ENCODE measurements around the gene ZIM2.

The ZIM2 gene

DNA sequence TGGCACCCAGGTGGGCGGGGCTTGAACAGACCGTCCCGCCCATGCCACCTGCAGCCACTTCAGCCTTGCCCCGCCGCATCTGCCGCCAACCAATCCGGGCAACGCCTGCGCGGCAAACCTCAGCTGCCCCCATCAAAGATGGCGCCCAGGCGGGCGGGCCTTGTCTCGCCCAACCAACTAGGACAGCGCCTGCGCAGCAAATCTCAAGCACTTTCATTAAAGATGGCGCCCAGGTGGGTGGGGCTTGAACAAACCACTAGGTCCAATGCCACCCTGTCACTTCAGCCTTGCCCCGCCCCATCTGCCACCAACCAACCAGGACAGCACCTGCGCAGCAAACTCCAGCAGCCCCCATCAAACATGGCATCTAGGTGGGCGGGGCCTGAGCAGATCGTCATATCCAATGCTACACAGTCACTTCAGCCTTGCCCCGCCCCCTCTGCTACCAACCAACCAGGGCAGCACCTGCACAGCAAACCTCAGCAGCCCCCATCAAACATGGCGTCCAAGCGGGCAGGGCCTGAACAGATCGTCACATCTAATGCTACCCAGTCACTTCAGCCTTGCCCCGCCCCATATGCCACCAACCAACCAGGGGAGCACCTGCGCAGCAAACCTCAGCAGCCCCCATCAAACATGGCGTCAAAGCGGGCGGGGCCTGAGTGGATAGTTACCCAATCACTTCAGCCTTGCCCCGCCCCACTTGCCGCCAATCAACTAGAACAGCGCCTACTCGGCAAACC is 1.4 kb downstream of the ZIM2 start:
- no peak for DNase-seq

DNA sequence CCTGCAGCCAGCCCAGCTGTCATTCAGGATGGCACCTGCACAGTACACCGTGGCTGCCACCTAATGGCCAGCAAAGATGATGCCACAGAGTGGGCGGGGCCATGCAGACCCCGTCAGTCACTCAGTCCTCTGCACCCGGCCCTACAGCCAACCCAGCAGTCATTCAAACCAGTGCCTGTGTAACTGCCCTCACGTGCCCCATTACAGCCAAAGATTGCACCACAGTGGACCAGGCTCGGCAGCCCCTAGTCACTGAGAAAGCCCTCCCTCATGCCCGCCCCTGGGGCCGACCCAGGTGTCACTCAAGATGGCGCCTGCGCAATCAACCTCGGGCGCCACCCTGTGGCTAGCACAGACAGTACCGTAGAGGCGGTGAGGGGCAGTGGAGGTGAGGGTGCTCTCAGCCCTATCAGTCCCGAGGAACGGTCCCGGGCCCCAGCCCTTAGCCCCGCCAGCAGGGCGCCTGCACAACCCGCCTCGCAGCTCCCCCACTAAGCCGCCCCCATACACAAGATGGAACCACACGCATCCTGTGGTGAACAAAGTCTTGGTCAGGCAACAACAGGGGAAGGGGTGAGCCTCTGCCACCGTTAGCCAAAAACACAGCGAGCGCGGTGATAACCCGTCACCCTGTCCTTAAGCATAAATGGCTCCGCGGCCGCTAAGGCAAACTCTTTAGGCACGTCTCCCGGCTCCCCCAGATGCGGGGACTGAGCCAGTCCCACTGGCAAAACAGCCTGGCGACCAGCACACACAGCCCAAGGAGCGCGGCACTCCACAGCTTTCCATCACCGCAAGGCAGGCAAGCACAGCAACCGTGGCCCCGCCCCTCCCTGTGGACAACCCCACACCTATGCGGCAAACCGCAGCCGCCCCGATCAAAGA is 2.3 kb downstream of the ZIM2 start:
- no peak for DNase-seq

DNA sequence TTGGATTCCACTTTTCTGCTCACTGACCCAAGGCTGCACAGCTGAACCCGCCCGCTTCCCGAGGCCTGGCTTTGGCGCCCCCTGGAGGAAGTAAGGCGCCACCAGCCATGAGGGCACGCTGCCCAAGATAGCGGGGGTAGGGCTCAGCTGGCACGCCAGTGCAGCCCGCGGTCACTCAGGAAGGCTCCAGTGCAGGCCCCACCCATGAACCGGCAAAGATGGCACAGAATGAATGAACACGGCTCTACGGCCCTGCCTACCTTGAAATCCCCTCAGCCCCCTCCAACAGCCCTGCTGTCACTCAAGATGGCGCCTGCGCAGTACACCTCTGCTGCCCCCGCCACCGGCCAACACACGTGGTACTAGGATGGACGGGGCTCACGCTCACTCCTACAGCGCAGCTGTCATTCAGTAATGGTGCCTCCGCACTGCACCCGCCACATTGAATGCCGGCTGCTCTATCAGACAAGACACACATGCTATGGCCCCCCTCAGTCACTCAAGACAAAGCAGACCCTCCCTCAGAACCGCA is 3.0 kb downstream of the ZIM2 start:
- no peak for DNase-seq

DNA sequence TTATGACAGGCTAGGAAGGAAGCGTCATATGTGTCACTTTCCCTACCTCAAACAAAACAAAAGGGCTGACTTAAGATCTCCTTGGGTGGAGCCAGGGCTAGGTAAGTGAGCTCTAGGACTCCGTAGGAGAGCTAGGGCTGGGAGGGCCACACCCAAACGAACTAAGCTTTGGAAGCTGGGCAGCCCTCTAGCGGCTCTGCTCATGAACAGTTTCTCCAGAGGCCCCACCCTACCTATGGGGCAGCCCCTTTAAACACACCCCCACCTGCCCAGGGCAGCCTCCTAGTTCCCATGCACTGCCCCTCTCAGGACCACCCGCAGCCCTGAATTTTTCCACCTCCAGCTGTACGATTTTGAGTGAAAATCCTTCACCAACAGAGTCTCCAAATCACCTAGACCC is 3.5 kb downstream of the ZIM2 start:
- no peak for DNase-seq

- no peak for DNase-seq
These were observed 4.5 kb downstream of the ZIM2 start for GRCh38 chr19:56836059-56836458.

GRCh38 chr19:56835401-56835800 is 5.1 kb downstream of the ZIM2 start:
- no peak for DNase-seq

DNA sequence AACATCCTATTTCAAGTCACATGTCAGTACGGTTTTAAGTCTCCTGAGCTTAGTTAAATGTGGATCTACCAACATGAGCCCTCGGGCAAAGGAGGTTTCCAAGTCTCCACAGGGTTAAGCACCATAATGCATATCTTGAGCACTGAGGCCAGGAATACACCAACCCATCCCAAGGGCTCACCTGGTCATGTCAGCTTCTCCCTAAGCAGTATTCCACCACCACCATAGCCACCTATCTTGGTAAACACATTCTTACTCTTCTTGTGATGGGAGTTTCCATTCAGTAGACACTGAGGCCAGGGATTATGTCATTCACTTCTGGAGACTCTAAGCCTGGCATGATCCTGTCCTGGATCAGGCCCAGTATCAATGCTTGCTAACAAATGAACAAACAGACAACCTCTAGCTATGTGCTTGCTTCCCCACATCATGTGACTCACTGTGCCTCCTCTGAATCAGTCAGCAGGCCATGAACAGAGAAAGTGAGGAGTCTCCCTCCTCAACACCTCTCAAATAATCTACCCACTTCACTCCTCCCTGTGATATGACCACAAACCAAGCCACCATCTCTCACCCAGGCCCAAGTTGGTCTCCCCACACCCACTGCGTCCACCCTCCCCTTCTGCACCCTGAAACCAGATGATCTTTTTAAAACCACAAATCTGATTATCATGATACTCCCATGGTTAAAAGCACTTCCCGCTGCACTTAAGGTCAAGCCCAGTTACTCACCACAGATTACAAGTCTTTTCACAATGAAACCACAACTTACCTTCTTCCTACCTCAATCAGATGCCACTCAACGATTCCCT is 5.8 kb downstream of the ZIM2 start:
- DNase-seq: no peak

DNA sequence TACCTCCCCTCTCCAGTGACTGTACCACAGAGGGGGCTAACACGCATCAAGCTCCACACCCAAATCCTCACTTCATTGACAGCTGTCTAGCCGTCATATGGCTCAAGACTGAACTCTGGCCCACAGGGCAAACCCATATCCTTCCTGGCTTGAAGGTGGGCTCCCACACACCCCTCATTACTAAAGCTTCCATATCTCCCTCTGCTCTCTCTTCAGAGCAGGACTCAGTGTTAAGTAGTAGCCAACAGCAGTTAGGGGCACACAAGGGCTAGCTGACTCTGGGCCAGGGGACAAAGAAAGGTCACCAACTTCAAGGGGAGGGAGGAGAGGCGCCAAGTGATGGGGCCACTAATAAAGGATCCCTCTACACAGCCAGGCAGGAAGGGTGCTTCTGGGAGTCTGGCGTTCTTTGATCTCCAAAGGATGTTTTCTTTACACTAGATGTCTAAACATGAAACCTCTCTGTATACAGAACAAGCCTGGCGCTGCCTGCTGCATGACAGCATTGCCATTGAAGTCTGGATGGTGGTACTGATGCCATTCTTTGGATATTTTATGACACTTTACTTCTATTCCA is 8.1 kb downstream of the ZIM2 start:
- no peak for DNase-seq

- no peak for DNase-seq
These were observed 9.3 kb downstream of the ZIM2 start for GRCh38 chr19:56831255-56831654.

DNA sequence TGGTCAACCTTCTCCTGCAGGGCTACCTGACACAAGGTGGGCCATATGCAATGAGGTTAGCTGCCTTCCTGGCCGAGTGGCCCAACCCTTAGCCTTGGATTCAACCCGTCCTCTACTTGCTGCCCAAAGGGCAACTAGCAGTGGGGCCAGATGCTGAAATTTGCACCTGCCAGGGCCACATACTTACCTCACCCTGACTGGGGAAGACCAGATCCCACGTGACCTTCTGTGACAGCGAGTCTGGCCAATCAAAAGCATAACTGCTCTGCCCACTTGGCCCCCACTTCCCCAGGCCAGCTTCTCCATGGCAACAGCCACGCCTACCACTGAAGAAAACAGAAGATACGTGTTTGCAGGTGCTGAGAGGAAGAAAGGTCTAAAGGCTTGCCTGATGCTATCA is 10.9 kb downstream of the ZIM2 start:
- no peak for DNase-seq

DNA sequence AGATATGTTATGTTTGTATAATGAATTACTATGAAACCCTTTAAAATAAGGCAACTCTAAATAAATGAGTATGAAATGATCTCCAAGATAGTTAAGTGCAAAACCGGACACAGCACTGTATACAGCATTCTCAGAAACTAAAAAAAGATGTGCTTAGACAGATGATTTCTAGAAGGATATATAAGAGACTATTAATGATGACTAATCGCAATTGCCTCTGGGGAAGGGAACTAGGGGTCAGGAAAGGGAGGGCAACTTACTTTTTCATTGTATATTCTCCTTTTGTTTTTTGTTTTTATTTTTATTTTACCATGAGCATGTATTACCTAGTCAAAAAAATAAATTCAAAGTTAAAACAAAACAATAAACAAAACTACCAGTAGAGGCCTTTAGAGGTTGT is 12.8 kb downstream of the ZIM2 start:
- no peak for DNase-seq

DNA sequence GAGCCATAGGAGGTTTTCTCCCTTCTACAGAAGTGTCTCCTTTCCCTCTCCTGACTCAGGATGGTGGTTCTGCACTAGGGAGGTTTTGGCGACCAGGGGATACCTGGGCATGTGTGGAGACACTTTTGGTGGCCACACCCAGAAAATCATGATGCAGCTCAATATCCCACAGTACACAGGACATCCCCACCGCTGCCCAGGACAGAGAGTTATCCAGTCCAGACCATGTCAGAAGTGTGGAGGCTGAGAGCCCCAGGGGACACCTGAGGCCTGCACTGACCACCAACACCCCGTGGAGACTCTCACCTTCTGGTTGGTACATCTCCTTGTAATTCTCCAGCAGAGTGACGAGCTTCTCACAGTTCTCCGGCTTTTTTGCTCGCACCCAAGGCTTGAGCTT is 16.6 kb downstream of the ZIM2 start:
- DNase-seq: no peak

DNA sequence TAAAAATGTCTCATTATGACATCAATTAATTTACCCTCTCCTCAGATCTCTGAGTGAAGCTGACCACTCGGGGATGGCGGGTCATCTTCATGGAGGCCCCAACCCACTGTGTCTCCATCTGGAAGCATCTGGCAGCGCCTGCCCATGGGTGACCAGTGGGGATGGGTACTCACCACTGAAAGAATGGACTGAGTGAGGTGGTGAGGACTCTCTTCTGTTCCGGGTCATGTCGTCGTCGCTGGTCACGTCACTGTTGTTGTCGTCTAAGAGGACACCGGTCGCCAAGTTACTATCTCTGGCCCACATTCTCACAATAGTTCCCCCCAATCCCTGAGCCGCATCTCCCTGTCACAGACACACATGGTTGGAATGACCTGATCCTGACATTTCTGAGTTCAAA is 17.1 kb downstream of the ZIM2 start:
- DNase-seq: no peak

- DNase-seq: no peak
These were observed 17.8 kb downstream of the ZIM2 start for GRCh38 chr19:56822755-56823154.

- no peak for DNase-seq
These were observed 18.9 kb downstream of the ZIM2 start for GRCh38 chr19:56821675-56822074.

DNA sequence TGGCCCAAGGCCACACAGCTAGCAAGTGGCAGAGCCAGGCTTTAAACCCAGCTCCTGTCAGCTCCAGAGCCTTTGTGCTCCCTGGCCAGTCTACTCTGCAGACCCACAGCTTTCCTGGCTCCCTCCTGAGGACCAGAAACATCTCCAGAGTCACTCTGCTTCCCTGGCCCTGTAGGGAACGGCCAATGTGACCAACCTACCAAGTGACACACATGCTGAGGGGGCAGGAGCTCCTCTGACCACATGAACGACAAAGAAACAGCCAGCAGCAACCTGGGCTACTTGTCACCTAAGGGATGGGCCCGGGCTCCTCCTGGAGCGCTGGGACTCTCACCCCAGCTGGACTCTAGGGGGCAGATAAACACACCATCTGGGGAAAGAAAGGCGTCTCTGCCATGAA is 19.3 kb downstream of the ZIM2 start:
- DNase-seq: no peak

GRCh38 chr19:56819166-56819565 is 21.4 kb downstream of the ZIM2 start:
- no peak for DNase-seq

DNA sequence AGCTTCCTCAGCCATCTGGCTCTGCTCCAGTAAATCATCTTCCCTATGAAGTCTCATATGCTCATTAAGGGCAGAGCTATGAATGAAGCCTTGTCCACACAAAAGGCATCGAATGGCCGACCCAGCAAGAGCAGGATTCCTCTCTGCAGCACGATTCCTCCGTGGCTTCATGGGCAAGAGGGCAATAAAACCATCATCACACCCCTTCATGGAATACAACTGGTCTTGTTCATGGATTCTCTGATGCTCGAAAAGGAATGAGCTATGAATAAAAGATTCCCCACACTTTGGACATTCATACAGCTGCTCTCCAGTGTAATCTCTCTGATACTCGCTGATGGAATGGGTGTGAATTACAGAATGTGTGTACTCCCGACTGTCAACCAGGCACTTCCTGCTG is 25.9 kb downstream of the ZIM2 start:
- DNase-seq: no peak

- DNase-seq: no peak
These were observed 27.0 kb downstream of the ZIM2 start for GRCh38 chr19:56813531-56813930.

DNA sequence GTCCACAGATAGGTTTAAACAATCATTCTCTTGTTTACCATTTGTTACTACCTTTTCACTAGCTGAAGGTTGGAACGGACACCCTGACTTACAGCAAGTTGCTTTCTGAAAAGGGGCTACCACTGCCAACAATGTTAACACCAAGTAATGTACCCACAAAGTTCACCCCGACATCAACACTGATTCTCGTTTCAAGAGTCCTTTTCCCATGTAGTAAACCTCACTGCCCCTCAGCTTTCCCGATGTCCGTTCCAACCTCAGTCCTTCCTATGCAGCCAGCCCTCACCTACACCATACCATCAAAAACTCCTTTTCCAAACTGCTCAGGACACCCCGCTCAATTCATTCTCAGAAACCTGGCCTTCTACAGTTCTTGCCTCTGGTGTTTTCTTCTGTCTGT is 29.0 kb downstream of the ZIM2 start:
- DNase-seq: no peak

DNA sequence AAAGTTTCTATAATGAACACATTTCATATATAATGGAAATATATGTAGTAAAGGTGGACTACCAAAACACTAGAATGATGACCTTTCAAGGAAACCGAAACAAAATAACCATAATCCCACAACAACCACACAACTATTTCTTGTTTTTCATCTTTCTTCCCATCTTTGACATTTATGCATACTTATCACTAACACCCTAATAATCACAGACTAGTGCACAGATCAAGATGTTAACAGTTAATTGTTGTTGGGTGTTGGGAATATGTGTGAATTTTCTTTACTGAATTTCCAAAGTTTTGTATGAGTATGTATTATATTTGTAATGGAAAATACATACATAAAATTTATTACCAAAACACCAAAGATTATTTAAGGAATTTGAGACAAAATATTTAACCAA is 30.3 kb downstream of the ZIM2 start:
- no peak for DNase-seq

DNA sequence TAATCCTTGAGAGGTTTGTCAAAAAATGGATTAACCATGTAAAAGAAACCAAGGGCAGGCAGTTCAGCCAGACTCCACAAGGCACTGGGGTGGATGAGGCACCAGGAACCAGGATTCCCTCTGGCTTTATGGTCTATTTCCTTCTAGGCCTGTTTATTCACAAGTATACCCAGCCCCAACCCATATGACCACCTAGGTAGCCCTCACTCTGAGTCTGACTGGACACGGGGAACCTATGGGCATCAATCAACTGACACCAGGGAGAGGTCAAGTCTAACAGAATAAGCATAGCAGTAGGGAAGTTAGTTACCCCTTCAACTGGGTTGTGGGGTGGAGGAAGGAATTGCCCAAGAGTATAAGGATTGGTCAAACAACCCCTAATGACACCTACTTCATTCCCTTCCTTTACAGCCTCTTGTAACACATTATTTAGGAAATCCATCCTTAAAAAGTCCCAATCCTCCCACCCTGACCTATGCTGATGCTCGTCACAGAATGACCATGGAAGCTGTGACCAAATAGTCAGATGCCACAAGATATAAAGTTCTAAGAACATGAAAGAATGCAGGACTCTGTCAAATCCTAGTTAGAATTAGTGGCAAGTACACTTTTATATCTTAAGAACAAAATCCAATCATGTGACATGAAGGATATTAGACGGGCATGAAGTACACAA is 31.7 kb downstream of the ZIM2 start:
- DNase-seq: no peak

Data from activated CD8-positive, alpha-beta memory T cell treated with anti-CD3 and anti-CD28 coated beads, Interleukin-2, amount 50 U/mL, for 4 hours (primary cell).